HT-29 (cell line): ENCODE data around the gene C4orf50. TPM values are rescaled to one million over a fixed set of nuclear protein-coding genes. Genes with fewer than 3 reads are reported as not detected.

Experiments used
- DNase-seq: peaks from one replicate; pipeline ENCODE4 v3.0.0-alpha.2; 2015; ENCODE audit warnings: low spot score
- total RNA-seq: library from RNA; depleted of rRNA; stranded (reverse); fragments of >200 nt; shearing (Covaris generic); gene quantifications from 2 replicates; pipeline ENCODE4 v1.2.3, GENCODE V29; 2014

The C4orf50 gene
- total RNA-seq, 1 experiment from 2014 or later = not detected

DNA sequence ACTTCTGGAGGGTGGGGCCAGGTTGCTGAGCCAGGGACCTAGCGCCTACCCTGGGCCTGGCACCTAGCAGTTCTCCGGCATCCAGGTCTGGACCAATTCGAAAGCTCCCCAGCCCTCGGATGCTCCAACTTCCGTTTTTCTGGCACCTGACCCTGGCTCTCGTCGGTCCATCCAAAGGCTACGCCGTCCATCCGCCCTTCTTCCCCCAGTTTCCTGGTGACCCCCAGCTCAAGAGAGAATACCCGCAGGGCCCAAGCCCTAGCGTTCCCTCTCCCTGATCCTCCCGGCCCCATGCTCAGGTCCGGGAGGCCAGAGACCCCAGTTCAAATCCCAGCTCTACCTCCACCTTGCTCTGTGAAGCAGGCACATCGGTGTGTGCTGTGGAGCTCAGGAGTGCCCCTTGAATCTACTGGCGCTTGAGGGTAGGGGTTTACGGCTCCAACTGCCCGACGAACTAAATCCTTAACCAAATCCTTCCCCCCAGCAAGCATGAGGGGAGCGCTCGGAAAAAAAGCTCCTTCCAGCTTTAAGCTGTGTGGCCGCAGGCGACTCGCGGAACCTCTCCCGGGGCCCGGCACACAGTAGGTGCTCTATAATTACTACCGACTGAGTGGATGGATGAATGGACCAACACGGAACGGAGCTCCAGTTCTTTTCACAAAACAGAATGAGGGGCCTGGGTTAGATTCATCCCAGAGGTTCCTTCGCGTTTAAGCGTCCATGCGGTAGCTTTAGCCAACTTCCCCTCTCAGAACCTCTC, 126.5 kb downstream of the C4orf50 start:
- no peak for DNase-seq

DNA sequence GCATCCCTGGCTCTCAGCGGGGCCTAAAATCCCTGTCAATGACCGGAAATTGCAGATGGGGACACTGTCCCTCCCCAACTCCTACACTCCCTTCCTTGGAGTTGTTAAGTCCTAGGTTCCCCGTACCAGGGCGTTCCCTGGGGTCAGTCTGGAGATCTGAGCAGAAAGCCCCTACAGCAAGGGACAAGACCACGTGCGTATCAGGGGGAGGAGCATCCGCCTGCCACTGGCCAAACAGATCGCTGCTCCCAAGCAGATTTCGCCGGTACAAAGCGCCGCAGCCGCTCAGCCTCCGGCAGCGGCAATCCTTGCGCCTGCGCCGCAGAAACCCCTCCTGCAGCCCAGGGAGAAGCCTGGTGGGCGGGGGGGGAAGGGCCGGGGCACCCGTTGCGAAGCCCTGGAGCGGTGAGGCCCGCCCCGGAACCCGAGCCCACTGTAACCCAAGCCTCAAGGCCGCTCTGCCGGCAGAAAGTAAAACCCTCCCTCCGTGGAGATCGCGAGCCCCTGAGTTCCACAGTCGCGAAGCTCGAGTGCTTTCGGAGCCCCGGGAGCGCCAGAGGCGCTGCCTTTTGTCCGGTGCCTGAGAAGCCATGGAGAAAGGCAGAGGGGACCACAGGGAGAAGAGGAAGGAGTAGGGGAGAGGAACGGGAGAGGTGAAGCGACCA, 128.0 kb downstream of the C4orf50 start:
- DNase-seq = no peak

DNA sequence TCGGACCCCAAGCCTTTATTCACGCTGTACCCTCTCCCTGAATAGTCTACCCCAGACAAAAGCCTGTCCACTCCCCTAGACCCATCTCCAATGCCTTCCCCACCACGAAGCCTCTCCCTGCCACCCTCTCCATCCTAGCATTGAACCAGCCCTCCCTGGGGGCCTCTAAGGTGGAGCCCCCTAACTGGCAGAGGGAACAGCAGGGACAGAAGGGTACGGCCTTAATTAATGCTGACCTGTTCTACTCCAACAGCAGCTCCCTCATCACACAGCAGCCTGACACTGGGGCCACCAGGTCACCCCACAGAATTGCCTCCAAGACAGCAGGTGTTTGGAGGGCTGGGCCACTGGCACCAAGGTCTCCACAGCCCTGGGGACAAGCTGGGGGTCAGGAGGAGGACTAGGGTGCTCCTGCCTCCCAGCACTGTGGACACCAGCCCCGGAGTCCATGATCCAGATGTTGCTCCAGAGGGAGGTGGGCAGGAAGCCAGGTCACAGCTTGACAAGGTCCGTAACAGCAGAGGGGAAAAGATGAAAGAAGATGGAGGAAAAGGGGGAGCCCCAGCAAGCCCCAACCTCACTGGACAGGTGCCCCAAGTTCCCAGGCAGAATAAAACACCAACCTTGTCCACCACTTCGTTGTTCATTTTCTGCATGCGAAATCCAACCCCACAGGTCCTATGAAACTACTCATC, 129.1 kb downstream of the C4orf50 start:
- no peak for DNase-seq

DNA sequence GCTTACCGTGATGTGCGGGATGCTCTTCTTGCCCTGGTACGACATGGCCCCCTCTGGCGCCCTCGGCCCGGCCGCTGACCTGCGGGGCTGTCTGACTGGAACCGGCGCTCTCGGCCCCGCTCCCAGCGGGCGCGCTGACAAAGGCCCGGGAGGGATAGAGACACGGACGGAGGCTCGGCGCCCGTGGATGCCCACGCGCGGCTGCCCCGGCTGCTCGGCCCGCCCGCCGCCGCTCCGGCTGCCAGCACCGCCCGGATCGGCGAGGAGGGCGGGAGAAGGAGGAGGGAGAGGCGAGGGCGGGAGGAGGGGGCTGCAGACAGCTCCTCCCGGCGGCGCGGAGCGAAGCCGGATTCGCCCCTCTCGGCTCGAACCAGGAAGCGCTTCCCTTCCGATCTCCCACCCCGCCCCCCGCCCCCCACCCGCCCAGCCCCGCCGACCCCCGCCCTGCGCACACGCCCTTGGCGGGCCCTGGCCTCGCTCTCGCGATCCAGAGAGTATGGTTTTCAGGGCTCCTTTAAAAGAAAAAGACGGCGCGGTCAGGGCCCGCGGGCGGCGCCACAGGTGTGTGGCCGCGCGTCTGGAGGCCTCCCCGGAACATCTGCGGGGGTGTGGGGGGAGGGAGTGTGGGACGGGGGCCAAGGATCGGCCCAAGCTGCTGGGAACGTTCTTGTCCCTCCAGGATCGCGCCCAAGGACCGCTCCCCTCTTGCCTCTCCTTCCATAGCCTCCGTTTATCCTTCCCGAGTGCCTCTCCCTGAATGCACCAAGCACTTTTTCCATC, 129.8 kb downstream of the C4orf50 start:
- DNase-seq = no peak

DNA sequence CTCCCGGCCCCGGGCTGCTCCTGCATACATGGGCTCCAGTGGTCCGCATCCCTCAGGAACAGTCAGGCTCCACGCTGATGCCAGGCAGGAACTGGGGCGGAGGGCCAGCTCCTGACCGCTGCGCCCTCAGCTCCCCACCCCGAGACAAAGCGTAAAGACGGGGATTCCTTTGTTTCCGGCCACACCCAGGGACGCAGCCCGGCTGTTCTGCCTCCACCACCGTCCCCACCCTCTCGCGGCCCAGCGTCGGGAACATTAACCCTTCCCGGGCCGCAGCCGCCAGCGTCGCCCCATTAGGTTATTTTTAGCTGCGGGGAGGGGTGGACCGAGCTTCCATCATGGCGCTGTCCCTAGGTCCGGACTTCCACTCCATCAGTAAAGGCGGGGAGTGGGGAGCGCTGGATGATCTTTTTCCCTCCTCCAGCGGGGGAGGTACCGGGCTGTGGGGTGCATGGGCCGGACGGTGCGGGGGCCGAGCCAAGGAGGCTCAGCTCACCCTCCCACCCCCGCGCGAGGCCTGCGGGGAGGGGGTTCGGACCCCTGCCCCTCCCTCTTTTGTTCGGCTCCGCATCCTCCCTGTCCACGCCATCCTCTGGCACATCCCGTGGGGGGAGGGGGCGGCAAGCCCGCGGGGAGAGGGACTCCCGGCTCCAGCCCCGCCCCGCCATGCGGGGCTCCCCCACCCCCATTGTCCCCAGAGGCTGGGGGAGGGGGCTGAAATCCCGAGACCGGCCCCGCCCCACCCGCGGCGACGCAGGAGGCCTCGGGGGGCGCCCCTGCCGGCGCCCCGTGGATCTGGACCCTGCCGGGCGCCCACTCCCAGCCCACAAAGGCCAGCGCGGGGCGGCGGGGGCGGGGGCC, 130.6 kb downstream of the C4orf50 start:
- DNase-seq = no peak

DNA sequence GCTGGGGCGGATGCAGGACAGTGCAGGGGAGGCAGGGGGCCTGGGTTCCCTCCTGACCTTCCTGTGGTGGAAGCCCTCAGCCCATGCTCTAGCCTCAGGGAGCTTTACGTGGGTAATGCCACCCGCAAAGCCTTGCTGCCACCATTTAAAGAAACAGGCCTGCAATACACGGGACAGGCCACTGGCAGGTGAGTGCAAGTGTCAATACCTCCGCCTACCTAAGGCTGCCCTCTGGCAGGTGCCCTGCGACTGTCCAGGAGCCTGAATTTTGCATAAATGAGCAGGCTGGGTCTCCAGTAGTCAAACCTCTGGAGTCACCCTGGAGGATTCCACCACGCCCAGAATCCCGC, 131.2 kb downstream of the C4orf50 start:
- no peak for DNase-seq

DNA sequence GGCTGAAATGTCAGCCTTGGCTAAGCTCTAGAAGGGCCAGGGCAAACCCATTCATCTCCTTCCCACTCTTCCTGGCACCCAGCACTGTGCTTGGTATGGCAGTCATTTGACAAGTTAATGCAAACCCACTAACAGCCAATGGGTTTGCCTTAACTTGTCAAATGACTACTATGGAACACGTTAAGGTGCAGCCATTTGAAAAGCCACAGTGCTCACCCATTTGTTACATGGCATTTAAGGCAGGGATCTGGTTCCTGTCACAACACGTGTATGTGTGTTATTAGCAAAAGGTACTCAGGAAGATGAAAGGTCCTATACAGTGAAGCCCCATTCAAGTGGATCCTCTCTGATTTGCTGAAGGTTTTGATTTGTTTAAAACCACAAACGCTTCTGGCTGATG, 132.5 kb downstream of the C4orf50 start:
- no peak for DNase-seq

DNA sequence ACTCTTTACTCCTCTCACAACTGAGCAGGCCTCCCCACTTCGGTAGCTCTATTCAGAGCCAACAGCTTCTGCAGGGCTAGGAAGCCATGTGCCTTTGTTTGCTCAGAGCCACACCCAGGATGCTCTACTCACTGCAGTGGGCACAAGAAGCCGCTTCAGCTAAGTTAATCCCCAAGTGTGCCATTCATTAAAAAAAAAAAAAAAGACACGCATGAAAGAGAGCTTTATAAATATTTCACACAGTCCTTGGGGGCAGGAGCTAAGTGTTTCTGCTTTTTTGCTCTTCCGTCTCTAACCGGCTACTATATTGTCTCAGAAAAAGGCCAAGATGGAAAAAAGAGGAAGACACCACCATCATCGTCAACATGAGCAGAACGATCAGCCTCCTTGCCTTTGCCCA, 133.4 kb downstream of the C4orf50 start:
- DNase-seq = no peak

DNA sequence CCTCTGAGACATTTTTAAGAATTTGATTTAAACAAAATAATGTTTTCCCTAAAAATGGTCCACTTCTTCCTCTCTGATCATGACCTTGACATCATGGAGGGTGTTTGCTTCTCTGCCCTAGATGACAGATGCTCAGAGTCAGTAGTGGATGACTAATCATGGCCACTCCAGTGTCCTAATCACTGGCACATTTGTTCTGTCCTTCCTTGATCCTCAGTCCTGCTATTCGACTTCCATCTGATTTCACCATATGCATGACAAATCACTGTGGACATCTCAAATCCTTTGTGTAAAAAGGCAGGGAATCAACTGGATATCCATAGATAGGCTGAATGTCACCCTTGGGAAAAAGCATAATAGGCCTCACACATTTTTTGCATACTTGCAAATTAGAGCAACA, 134.3 kb downstream of the C4orf50 start:
- DNase-seq = no peak

DNA sequence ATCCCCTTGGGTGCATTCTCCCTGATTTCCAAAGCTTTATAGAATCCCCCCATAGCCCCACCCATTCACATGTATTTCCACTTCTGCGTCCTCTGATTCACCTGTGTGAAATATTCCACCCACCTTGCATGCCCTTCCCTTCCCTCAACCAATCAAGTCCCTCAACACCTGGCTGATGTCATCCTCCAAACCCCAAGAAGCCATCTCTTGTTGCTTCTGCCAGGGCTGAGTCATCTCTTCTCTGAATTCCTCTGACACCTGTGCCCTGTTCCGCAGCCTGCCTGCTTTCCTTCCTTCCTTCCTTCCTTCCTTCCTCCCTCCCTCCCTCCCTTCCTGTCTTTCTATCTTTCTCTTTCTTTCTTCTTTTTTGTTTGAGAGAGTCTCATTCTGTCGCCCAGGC, 135.3 kb downstream of the C4orf50 start:
- no peak for DNase-seq

DNA sequence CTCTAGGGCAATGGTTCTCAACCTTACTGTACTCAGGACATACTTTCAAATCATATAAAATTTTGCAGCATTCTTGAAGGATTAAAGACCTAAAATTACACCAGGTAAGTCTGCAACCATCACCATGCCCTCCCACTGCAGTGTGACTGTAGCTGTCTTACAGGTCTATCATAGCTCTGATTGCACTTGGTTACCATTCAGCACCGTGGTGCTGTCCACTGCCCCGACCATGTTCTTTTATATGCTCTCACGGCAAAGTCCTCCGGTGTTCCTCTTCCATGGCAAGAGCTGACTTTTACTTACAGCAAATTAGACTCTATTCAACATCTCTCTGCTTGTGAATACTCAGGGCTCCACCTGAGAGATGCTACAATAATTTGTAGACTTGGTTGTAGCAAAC, 136.9 kb downstream of the C4orf50 start:
- no peak for DNase-seq

DNA sequence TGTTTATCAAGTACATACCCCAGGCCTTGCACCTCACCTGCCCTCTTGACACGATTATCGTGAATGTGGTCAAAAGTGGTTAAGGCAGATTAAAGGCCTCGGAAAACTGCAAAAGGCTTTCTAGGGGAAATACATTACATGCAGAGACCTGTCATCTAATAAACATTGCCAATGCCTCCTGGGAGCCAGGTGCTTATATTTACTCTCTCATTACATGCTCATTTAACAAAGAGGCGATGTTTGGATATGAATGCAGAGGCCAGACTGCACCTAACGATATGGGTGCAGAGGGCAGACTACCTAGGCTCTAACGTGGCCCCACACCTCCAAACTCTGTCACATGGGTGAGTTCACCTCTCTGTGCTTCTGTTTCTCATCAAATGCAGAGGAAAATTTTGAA, 139.9 kb downstream of the C4orf50 start:
- no peak for DNase-seq

DNA sequence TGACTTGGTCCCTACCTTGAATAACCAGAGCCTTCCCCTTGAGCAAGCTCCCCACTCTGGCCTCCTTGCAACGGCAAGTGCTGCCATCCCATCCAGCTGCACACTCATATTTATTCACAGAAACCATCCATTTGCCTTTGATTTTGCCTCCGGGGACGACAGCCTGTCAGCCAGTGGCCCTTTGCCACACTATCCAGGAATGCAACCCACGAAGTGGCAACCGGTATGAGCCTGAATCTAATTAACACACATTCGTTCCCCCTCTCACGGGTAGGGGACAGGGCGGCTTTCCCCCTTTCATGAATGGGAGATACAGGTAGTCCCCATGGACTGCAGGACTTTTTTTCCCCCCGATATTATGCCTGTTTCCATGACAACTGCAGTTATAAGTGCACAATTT, 140.8 kb downstream of the C4orf50 start:
- no peak for DNase-seq

DNA sequence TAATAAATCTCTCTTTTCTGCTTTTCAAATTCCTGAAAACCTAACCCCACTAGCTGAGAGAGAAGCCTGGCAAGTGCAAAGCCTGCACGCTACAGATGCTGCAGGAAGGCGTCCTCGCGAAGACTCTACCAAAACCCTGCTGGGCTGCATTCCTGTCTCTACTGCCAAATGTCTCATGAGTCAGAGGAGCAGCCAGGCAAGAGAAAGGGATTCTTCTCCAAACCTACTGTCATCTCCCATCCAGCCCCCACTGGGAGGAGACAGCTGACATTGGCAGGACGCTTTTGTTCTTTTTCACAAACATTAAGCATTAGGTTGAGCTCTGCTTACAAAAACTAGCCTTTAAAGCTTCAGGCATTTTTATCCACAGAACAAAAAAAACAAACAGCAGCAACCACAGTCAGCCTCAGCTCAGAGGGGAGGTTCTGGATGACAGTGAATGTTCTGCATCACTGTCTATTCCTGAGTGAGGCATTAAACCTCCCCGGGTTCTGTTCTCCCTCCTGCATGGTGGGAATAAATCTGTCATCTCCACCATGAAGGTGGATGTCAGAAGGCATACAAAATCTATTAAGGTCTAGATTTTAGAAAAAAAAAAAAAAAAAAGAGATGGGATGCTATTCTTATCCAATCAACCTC, 143.3 kb downstream of the C4orf50 start:
- DNase-seq = no peak

DNA sequence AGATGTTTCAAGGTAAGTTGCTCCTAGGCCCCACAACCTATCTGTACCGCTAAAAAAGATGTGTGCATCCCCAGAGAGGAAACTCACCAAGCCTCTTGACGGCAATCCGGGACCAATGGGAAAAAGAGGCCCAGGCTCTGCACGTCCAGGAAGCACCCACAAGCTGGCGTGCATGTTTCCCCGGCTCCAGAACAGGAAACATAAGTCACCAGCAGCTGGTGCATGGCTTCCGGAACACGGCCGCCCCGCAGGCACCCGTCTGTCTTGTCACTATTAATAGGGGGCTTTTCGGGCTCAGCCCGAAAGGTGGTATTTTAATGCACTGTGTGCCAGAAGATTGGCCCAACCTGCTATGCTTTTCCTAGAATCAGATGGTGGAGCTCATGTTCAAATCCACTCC, 147.5 kb downstream of the C4orf50 start:
- DNase-seq = no peak

DNA sequence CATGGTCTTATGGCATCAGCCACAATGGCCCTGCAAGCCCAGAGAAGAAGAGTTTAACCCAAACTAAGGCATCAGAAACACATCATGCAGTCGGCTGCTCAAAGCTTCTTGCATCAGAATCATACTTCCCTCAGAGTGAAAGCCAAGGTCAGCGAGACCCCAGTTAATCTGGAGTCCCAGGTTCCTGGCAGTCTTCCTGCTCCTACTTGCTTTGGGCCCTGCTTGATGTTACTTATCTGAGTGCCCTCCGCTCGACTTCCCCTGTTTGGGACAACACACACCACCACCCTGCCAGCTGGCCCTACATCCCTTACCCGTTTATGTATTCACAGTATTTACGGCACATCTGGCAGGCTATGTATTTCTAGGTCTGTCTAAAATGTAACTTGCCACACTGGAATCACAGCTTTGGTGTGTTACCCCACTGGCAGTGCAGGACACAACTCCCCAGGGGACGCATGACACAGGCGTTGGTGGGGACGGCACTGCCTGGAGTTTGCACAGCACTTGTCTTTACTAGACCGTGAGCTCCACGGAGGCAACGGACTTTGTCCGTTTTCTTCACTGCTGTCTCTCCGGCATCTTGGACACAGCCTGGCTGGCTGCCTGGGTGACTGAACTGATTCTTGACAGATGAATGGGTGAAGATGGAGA, 148.1 kb downstream of the C4orf50 start:
- no peak for DNase-seq

DNA sequence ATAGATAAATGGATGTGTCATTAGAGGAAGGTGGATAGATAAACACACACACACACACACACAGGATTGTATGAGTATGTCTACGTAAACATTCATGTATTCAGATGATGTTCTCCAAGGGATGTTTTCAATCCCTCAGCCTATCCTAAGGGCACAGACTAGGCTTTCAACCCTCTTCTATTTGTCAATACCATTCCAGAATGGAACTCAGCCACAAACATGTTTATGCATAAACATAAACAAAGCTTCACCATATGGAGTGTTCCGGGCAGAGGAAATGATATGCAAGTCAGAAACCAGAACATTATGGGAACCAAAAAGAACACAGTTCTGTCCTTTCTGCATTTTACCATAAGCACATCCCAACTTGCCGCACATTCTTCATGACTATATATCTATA, 150.4 kb downstream of the C4orf50 start:
- DNase-seq = no peak

DNA sequence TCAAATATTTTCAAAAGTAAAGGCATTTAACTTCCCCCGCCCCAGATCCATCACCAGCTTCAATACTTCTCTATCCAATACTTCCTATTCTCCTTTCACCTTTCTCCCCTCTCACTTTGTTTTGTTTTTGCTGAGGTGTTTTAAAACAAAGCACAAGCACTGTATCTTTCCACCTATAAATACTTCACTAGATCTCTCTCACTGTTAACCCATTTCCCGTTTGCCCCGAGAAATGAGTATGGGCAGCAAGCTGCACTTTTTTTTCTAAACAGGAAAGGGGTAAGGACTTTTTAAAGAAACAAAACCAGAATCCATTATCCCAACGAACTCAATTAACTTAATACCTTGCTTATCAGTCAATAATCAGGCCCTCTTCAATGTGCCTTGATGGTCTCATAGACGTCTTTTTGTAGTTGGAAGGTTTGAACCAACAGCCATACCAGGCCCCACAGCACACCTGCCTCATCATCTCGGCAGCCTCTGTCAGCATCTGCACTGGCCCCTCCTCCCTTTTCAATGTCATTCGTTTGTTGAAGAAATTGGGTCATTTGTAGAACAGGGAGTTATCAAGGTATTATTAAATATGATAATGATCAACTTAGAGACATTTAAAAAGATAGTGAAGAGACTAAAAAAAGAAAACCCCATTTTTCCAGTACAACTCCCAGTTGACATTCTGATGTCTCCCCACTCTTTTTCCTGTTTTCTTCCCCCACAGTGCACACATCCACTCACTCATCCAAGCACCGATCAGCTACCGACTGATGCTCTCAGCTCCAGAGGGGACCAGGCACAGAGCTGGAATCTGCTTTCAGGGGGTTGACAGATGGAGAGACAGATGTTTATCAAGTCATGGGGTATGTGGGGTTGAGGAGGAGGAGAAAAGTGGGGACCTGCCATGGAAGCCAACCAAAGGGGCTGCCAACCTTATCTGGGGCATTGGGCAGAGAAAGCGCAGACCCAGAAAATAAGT, 151.1 kb downstream of the C4orf50 start:
- no peak for DNase-seq
